Activated naive CD8-positive, alpha-beta T cell treated with anti-CD3 and anti-CD28 coated beads, Interleukin-2, amount 10 ng/mL, durations not matched to agents 7 days and 5 days (primary cell): ENCODE data around the gene SAMD13. TPM values are rescaled to one million over a fixed set of nuclear protein-coding genes. Genes with fewer than 3 reads are reported as not detected.

Experiments
- ATAC-seq: fragments of 150-1000 bp; cut with Tn5 transposase; one replicate; pipeline ENCODE4 v1.10.0; 2021; ENCODE audit warnings: low read depth, moderate library complexity
- POLR2A ChIA-PET: fragments of 350-600 bp; sonication (Branson Sonifier 250); formaldehyde crosslinking; loops from one replicate; lab custom pipeline; 2021; ENCODE audit warnings: antibody characterized with exemption; lab: Charles Lee
- DNase-seq: peaks from one replicate; pipeline ENCODE4 v3.0.0; 2021
- H3K27ac Mint-ChIP-seq: one replicate; pipeline ENCODE4 v1.8.0; 2022; ENCODE audit warnings: mild to moderate bottlenecking, mixed read lengths
- H3K27me3 Mint-ChIP-seq: one replicate; pipeline ENCODE4 v1.8.0; 2022; ENCODE audit warnings: mild to moderate bottlenecking, moderate library complexity, mixed read lengths
- H3K36me3 Mint-ChIP-seq: one replicate; pipeline ENCODE4 v1.8.0; 2021; ENCODE audit warnings: mild to moderate bottlenecking, mixed read lengths
- H3K4me1 Mint-ChIP-seq: one replicate; pipeline ENCODE4 v1.8.0; 2021; ENCODE audit warnings: mixed read lengths
- H3K4me3 Mint-ChIP-seq: one replicate; pipeline ENCODE4 v1.8.0; 2022; ENCODE audit warnings: mild to moderate bottlenecking, moderate library complexity, mixed read lengths
- H3K9me3 Mint-ChIP-seq: one replicate; pipeline ENCODE4 v1.8.0; 2021; ENCODE audit warnings: mixed read lengths
- total RNA-seq, 2 experiments: library from RNA; stranded (reverse); gene quantifications; one replicate each; pipeline ENCODE4 v1.2.3, GENCODE V29; 2021

Gene SAMD13
- total RNA-seq, 2 experiments from 2014 or later = 0.77 to 1.2 TPM

GRCh38 chr1:84376000-84376910, 74.7 kb downstream of the SAMD13 start:
- H3K4me3 Mint-ChIP-seq = no peak overlapping the region
- no peaks in the 10 kb centered on the region for H3K27me3 Mint-ChIP-seq
- H3K27ac Mint-ChIP-seq = no peak overlapping the region
- POLR2A ChIA-PET = no interaction called here
- ATAC-seq (no peak), DNase-seq (no peak)
- H3K4me1 Mint-ChIP-seq = no peaks in the 10 kb centered on the region
- H3K36me3 Mint-ChIP-seq = no peaks in the 10 kb centered on the region
- no peaks in the 10 kb centered on the region for H3K9me3 Mint-ChIP-seq

DNA sequence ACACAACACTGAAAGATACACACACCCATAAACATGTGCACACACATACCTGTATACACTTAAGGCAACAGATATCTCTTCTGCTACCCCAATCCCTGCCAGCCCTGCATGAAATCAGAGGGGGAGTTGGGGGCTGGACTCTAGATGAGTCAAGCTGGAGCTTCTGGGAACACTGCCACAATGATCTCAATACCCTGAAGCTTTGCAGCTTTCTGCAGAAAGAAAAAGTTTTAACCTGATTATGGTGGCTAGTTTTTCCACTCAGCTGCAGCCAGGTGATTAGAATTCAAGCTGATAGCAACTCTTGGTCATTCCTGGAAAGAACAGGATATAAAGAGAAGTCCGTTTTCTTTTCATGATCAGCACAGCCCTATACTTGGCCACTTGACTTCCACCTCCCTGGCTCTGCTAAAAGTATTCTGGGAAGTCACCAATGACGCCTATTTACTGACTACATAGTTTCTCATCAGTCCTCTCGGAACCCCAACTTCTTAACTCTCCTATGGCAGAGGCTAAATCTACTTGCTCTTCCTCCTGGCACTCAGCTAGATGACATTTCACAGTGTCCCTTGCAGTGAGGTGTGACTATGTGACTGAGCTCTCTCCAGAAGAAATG, 76.1 kb downstream of the SAMD13 start:
- no peaks in the 10 kb centered on the region for H3K36me3 Mint-ChIP-seq
- POLR2A ChIA-PET = no interaction called here
- ATAC-seq (no peak), DNase-seq (no peak)
- H3K4me1 Mint-ChIP-seq = no peaks in the 10 kb centered on the region
- no peaks in the 10 kb centered on the region for H3K9me3 Mint-ChIP-seq
- no peaks in the 10 kb centered on the region for H3K27me3 Mint-ChIP-seq
- no peak overlapping the region for H3K27ac Mint-ChIP-seq
- H3K4me3 Mint-ChIP-seq = no peak overlapping the region

DNA sequence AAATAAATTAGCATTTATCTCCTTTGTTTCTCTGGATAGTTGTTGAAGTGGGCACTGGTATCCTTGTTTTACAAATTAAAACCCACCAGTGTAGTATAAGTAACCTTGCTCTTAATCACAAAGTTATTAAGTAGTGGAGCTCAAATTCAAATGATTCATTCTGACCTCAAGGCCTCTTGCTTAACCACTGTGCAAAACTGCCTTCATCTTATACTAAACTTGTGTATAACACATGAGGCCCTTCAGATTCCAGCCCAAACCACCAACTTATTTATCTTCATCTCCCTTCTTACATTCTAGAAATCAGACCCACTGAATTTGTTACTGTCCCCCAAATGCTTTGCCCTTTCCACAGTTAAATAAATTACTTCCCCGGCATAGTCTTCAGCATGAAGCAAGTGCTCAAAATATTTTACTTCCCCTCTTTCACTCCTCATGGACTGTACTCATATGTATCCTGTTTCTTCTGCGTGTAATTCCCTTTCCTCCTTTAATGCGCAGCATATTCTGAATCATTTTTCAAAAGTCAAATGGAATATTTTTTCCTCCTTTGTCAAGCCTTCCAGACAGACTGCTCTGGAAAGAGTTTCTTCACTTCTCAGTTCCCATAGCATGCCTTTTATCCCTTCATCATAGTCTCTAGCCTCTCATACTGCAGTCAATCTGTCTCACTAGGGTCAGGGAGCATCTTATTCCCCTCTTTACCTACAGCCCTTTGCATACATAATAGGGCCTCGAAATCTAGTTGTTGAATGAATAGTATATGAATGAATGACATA, 77.8 kb downstream of the SAMD13 start:
- H3K36me3 Mint-ChIP-seq = no peaks in the 10 kb centered on the region
- no peak for DNase-seq
- no peak for ATAC-seq
- H3K9me3 Mint-ChIP-seq = no peaks in the 10 kb centered on the region
- H3K4me1 Mint-ChIP-seq = no peaks in the 10 kb centered on the region
- no peak overlapping the region for H3K27ac Mint-ChIP-seq
- H3K27me3 Mint-ChIP-seq = peaks cover 4% of the 10 kb centered on the region
- no peak overlapping the region for H3K4me3 Mint-ChIP-seq
- POLR2A ChIA-PET = no interaction called here

- peaks cover 4% of the 10 kb centered on the region for H3K27me3 Mint-ChIP-seq
- H3K9me3 Mint-ChIP-seq = no peaks in the 10 kb centered on the region
- POLR2A ChIA-PET = no interaction called here
- no peak for ATAC-seq
- H3K4me3 Mint-ChIP-seq = no peak overlapping the region
- no peaks in the 10 kb centered on the region for H3K4me1 Mint-ChIP-seq
- no peaks in the 10 kb centered on the region for H3K36me3 Mint-ChIP-seq
- no peak for DNase-seq
- H3K27ac Mint-ChIP-seq = no peak overlapping the region
These were observed 78.3 kb downstream of the SAMD13 start for GRCh38 chr1:84379917-84380180.

DNA sequence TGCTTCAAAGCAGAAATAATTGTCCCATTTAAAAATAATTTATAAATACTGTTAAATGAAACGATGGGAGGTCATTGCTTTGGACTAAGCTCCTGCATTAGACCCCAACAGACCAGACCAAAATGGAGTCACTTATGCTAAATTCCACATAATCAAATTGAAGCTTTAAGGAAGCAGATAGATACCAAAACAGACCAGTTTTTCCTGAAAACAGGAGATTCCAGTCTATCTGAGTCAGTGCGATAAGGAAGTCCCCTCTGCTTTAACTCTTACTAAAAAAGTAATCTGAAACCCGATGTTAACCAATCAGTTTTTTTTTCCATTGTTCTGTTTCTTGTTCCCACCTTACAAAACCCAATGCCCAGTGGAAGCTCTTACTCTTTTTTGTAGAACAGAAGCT, 80.6 kb downstream of the SAMD13 start:
- POLR2A ChIA-PET = no interaction called here
- peaks cover 2% of the 10 kb centered on the region for H3K4me1 Mint-ChIP-seq

DNA sequence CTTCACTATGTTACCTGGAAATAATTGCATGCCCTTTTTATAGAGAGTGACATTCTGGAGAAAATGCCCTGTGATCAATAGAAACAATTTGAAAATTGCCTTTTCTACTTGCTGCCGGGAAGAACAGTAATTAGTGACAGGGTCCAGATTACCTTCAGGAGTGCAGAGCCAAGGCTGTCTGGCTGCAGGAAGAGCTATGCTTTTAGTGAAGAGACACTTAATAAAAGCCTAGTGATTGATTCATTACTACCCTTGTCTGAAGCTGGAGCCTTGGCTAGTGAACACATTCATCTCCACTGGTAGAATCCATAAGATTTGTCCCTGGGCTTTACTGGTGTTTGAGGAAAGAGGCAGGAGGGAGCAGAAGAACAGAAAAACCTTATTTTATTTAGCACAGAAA, 83.8 kb downstream of the SAMD13 start:
- Mint-ChIP-seq H3K4me1 (peaks cover 2% of the 10 kb centered on the region), H3K27me3 (peaks cover 6% of the 10 kb centered on the region), H3K27ac (no peak overlapping the region), H3K9me3 (no peaks in the 10 kb centered on the region), H3K36me3 (no peaks in the 10 kb centered on the region), H3K4me3 (no peak overlapping the region)
- no peak for DNase-seq
- no peak for ATAC-seq
- POLR2A ChIA-PET = no interaction called here

More for the DNA sequence above, 80.6 kb downstream of the SAMD13 start:
- Mint-ChIP-seq H3K27ac (no peak overlapping the region), H3K4me3 (no peak overlapping the region), H3K9me3 (no peaks in the 10 kb centered on the region), H3K27me3 (peaks cover 6% of the 10 kb centered on the region), H3K36me3 (no peaks in the 10 kb centered on the region)
- ATAC-seq = no peak
- no peak for DNase-seq

- peaks cover 2% of the 10 kb centered on the region for H3K4me1 Mint-ChIP-seq
- H3K27ac Mint-ChIP-seq = no peak overlapping the region
- DNase-seq (no peak), ATAC-seq (no peak)
- POLR2A ChIA-PET = no interaction called here
- peaks cover 6% of the 10 kb centered on the region for H3K27me3 Mint-ChIP-seq
- H3K4me3 Mint-ChIP-seq = no peak overlapping the region
- no peaks in the 10 kb centered on the region for H3K36me3 Mint-ChIP-seq
- H3K9me3 Mint-ChIP-seq = no peaks in the 10 kb centered on the region
These were observed 85.4 kb downstream of the SAMD13 start for GRCh38 chr1:84386716-84387479.

DNA sequence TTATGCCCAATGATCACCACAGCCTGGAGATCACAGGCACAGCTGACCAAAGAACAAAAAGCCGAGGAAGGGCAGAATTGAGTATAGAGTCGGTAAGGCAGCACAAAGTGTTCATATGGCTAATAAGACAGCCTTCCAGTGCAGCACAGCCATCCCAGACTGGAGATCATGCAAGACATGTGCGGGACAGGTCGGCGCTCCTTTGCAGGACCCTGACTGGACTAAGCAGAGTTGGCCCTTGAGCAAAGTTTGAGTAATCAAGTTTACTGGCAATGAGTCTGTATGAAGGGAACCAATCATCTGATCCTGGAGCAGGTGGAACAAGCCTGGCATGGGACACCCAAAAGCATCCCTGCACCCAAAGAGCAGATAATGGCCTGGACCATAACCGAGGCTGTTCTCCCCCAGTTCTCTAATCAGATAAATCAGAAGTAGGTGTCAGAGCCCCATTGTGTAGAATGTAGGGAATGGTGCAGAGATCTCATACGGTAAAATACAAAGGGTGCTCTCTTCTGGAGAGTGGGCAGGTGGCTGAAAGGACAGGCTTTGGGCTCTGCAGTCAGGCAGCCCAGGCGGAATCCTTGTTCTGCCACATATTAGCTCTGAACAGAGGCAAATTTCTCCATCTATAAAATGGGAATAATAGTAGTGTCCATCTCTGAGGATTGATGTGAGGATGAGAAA, 86.1 kb downstream of the SAMD13 start:
- Mint-ChIP-seq H3K27me3 (peaks cover 6% of the 10 kb centered on the region), H3K4me1 (peaks cover 2% of the 10 kb centered on the region), H3K4me3 (no peak overlapping the region), H3K9me3 (no peaks in the 10 kb centered on the region), H3K27ac (no peak overlapping the region), H3K36me3 (no peaks in the 10 kb centered on the region)
- POLR2A ChIA-PET = no interaction called here
- ATAC-seq (no peak), DNase-seq (no peak)

- Mint-ChIP-seq H3K36me3 (no peaks in the 10 kb centered on the region), H3K9me3 (no peaks in the 10 kb centered on the region), H3K4me1 (peaks cover 2% of the 10 kb centered on the region), H3K4me3 (no peak overlapping the region), H3K27me3 (peaks cover 3% of the 10 kb centered on the region), H3K27ac (no peak overlapping the region)
- POLR2A ChIA-PET = no interaction called here
- ATAC-seq = no peak
- no peak for DNase-seq
These were observed 88.7 kb downstream of the SAMD13 start for GRCh38 chr1:84390226-84390625.

DNA sequence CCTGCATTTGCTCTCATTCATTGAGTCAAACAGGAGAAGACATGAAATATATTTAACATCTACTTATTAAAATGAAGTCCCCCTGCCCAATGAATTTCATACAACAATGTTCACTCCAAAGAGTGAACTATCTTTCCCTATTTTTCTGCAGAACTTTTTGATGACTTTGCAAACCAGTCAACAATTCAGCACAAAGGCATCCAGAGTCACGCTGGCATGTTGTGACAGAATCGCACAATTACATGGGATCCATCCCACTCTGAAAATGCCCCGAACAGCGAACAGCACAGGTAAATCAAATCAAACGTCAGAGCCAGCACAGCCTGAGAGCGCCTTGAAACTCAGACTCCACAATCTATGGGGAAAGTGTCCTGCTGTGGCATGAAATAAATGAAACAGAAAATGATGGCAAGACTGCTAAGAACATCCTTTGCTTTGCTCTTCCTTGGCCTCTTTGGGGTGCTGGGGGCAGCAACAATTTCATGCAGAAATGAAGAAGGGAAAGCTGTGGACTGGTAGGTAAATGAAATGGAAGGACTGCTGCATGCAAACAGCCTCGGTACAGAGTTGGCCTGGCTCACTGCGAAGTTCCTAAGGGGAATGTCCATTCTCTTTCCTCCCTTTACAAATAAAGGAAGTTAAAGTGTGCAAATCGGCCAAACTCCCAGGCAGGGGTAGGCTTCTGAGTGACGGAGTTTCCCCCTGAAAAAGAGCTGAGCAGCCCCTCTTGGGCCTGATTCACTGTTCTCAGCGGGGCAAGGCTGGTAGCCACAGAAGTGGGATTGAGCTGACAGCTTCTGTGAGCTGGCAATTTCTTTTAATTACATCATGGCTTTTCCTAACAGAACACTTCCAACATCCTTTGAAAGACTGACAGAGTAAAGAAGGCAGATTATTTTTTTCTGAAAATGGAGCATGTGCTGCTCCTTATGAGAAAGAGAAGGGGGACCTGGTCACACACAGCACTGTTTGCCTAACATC, 97.0 kb downstream of the SAMD13 start, which contains the start of gene DNASE2B:
DNASE2B (plus strand) TSS at position 310 of the 981 bp plus-strand sequence; CDS start at position 391, 81 bp downstream.
- Mint-ChIP-seq H3K27me3 (peaks cover 2% of the 10 kb centered on the region), H3K4me1 (no peaks in the 10 kb centered on the region), H3K4me3 (no peak within 1 kb of the TSS), H3K9me3 (no peaks in the 10 kb centered on the region), H3K36me3 (no peaks in the 10 kb centered on the region), H3K27ac (no peak within 1 kb of the TSS)
- DNase-seq (no peak), ATAC-seq (no peak)
- POLR2A ChIA-PET = no interaction called here
